ENCODE data around the gene FNBP1. TPM values are rescaled to one million over a fixed set of nuclear protein-coding genes. Genes with fewer than 3 reads are reported as not detected.

FNBP1 gene
- total RNA-seq, 2 experiments from 2014 or later: 266 to 268 TPM

GRCh38 chr9:130036099-130036498 is 6.9 kb downstream of the FNBP1 start:
- CTCF ChIA-PET: interaction anchor here (1.0 to 1.7 kb wide), 3 partner anchors 17 to 151 kb away, joined by 3 to 5 read pairs (median 3); no protein-coding TSS in a partner anchor
- no peak for TF ChIP-seq CTCF (IDR thresholded peaks at IDR 0.05)
- peak; percentile 26 for ATAC-seq
- peaks cover 71% of the 10 kb centered on the region for H3K36me3 Mint-ChIP-seq (ENCODE audit: low read depth)
- peak overlapping the region; percentile 97 for H3K4me3 Mint-ChIP-seq
- no peaks in the 10 kb centered on the region for H3K27me3 Mint-ChIP-seq
- H3K27ac Mint-ChIP-seq: peak overlapping the region; percentile 100
- no peak for DNase-seq
- POLR2A ChIA-PET: interaction anchor here (0.5 to 3.9 kb wide), 9 partner anchors 19 to 166 kb away, joined by 3 to 24 read pairs (median 8); no protein-coding TSS in a partner anchor
- intact Hi-C loops (cut with micrococcal nuclease): loop anchor here (5.0 kb wide), 2 partner anchors 44 to 89 kb away; no protein-coding TSS in a partner anchor
- H3K9me3 Mint-ChIP-seq: no peaks in the 10 kb centered on the region
- peaks cover 61% of the 10 kb centered on the region for H3K4me1 Mint-ChIP-seq (ENCODE audit: low read depth)

GRCh38 chr9:130034570-130034969 is 8.4 kb downstream of the FNBP1 start:
- intact Hi-C loops (cut with micrococcal nuclease): no loop called here
- DNase-seq (peak; percentile 61), ATAC-seq (peak; percentile 53)
- Mint-ChIP-seq H3K9me3 (no peaks in the 10 kb centered on the region), H3K4me1 (ENCODE audit: low read depth) (peaks cover 74% of the 10 kb centered on the region), H3K4me3 (peak overlapping the region; percentile 97), H3K27me3 (no peaks in the 10 kb centered on the region), H3K36me3 (ENCODE audit: low read depth) (peaks cover 65% of the 10 kb centered on the region), H3K27ac (peak overlapping the region; percentile 100)
- no peak for TF ChIP-seq CTCF (IDR thresholded peaks at IDR 0.05)
- POLR2A ChIA-PET: interaction anchor here (0.8 to 3.9 kb wide), 19 partner anchors 8 to 176 kb away, joined by 3 to 24 read pairs (median 6); no protein-coding TSS in a partner anchor
- CTCF ChIA-PET: interaction anchor here (0.6 to 1.7 kb wide), 10 partner anchors 16 to 150 kb away, joined by 3 to 6 read pairs (median 4); no protein-coding TSS in a partner anchor

GRCh38 chr9:130030651-130031127 is 12.3 kb downstream of the FNBP1 start:
- DNase-seq (peak; percentile 40), ATAC-seq (peak; percentile 8)
- Mint-ChIP-seq H3K27me3 (no peaks in the 10 kb centered on the region), H3K4me1 (ENCODE audit: low read depth) (peaks cover 89% of the 10 kb centered on the region), H3K9me3 (no peaks in the 10 kb centered on the region), H3K4me3 (peak overlapping the region; percentile 63), H3K36me3 (ENCODE audit: low read depth) (peaks cover 71% of the 10 kb centered on the region), H3K27ac (peak overlapping the region; percentile 99)
- TF ChIP-seq CTCF (IDR thresholded peaks at IDR 0.05): no peak
- CTCF ChIA-PET: interaction anchor here (0.8 to 1.8 kb wide), 7 partner anchors 9 to 144 kb away, joined by 3 to 10 read pairs (median 4); no protein-coding TSS in a partner anchor
- POLR2A ChIA-PET: interaction anchor here (0.6 to 8.7 kb wide), 19 partner anchors 9 to 144 kb away, joined by 3 to 104 read pairs (median 4); partner anchors contain the start of genes FNBP1 and GPR107
- intact Hi-C loops (cut with micrococcal nuclease): no loop called here

GRCh38 chr9:130029223-130029973 is 13.6 kb downstream of the FNBP1 start:
- intact Hi-C loops (cut with micrococcal nuclease): no loop called here
- peak; percentile 52 for ATAC-seq
- POLR2A ChIA-PET: interaction anchor here (0.6 to 8.7 kb wide), 15 partner anchors 10 to 142 kb away, joined by 3 to 104 read pairs (median 5); partner anchors contain the start of genes FNBP1 and GPR107

More at GRCh38 chr9:130029223-130029973, 13.6 kb downstream of the FNBP1 start:
- no peaks in the 10 kb centered on the region for H3K9me3 Mint-ChIP-seq
- peaks cover 70% of the 10 kb centered on the region for H3K36me3 Mint-ChIP-seq (ENCODE audit: low read depth)
- peak overlapping the region; percentile 99 for H3K27ac Mint-ChIP-seq
- no peak for TF ChIP-seq CTCF (IDR thresholded peaks at IDR 0.05)
- DNase-seq: peak; percentile 73
- no peaks in the 10 kb centered on the region for H3K27me3 Mint-ChIP-seq
- peaks cover 89% of the 10 kb centered on the region for H3K4me1 Mint-ChIP-seq (ENCODE audit: low read depth)
- peak overlapping the region; percentile 56 for H3K4me3 Mint-ChIP-seq
- CTCF ChIA-PET: interaction anchor here (1.0 to 1.1 kb wide), 2 partner anchors 36 to 39 kb away, joined by 3 to 4 read pairs; no protein-coding TSS in a partner anchor
